K562 (cell line): ENCODE results near the gene ZNF787. TPM values are rescaled to one million over a fixed set of nuclear protein-coding genes. Genes with fewer than 3 reads are reported as not detected.
A peak's percentile ranks its signal among the peaks of the same experiment; 100 is the strongest.

ENCODE experiments used
- ATAC-seq: fragments of 200-7000 bp; cut with Tn5 transposase; 3 replicates; pipeline ENCODE4 v1.9.1; 2020; ENCODE audit warnings: moderate library complexity
- BruUV-seq: library from RNA; stranded (reverse); fragments of 400-500 nt; replicated peaks from 2 replicates; lab custom pipeline; 2021; lab: Mats Ljungman, UMichigan
- CTCF ChIA-PET: fragments of 300-600 bp; formaldehyde crosslinking; extraction: SDS; loops from one replicate; lab custom pipeline; 2021; ENCODE audit warnings: low intra/inter-chr PET ratio; lab: Yijun Ruan, JAX
- POLR2A ChIA-PET: fragments of 300-600, 350-650 bp; sonication (Branson Sonifier 250); formaldehyde crosslinking; extraction: SDS; loops from one replicate; lab custom pipeline; 2021; ENCODE audit warnings: antibody characterized with exemption, inconsistent platforms; lab: Yijun Ruan, JAX
- DNase-seq, 4 experiments: peaks; one replicate each; pipeline versions ENCODE4 v3.0.0 to v3.0.0-alpha.2; 2011 to 2018; ENCODE audit warnings: low spot score in 3 of 4, mixed read lengths in 3 of 4; ENCODE audit errors: extremely low read depth in 1 of 4
- FAIRE-seq: peaks from 2 replicates; lab custom pipeline; 2011; peaks lifted over from hg19 to GRCh38; lab: Jason Lieb, UNC
- H2AFZ ChIP-seq: 2 replicates; pipeline ENCODE4 v1.6.0; 2011; ENCODE audit warnings: low read depth, low read length, control low read depth, inconsistent platforms
- H3K27ac ChIP-seq: fragments of 200-600 bp; 3 replicates; pipeline ENCODE4 v1.8.0; 2011; ENCODE audit warnings: low read depth, mild to moderate bottlenecking, control low read depth, inconsistent platforms, low read length, moderate library complexity, mixed read lengths; ENCODE audit errors: extremely low read depth
- H3K27me3 ChIP-seq, 2 experiments: fragments of 300-600 bp in 1 of 2; 2 replicates in 1 of 2; 3 replicates in 1 of 2; pipeline versions ENCODE4 v1.6.0 to v1.8.0; 2011; ENCODE audit warnings: inconsistent platforms in 2 of 2, low read length in 2 of 2, mild to moderate bottlenecking in 1 of 2, mixed read lengths in 1 of 2, moderate library complexity in 1 of 2; ENCODE audit not compliant: control insufficient read depth in 2 of 2, insufficient read depth in 2 of 2
- H3K36me3 ChIP-seq: fragments of 300-600 bp; 3 replicates; pipeline ENCODE4 v1.8.0; 2011; ENCODE audit warnings: mild to moderate bottlenecking, low read length, inconsistent platforms; ENCODE audit not compliant: control insufficient read depth, insufficient read depth
- H3K4me1 ChIP-seq, 2 experiments: fragments of 200-600 bp in 1 of 2; replicated peaks in 1 of 2; 2 replicates in 1 of 2; 3 replicates in 1 of 2; pipeline versions ENCODE4 v1.5.1 to v1.8.0; 2011; ENCODE audit warnings: inconsistent platforms in 2 of 2, low read length in 2 of 2, mild to moderate bottlenecking in 1 of 2, mixed read lengths in 1 of 2, moderate library complexity in 1 of 2; ENCODE audit not compliant: control insufficient read depth in 2 of 2, insufficient read depth in 2 of 2
- H3K4me2 ChIP-seq: 2 replicates; pipeline ENCODE4 v1.6.1; 2011; ENCODE audit warnings: low read length, control low read depth, inconsistent platforms, mixed read lengths; ENCODE audit not compliant: insufficient read depth
- H3K4me3 ChIP-seq: fragments of 200-600 bp; sonication (generic), shearing (Covaris generic); 2 replicates; pipeline ENCODE4 v1.5.1; 2016; ENCODE audit warnings: control low read depth, inconsistent platforms
- H3K79me2 ChIP-seq: fragments of 200-600 bp; 3 replicates; pipeline ENCODE4 v1.8.0; 2011; ENCODE audit warnings: low read length, inconsistent platforms; ENCODE audit not compliant: control insufficient read depth, insufficient read depth
- H3K9ac ChIP-seq, 2 experiments: 2 replicates each; pipeline versions ENCODE4 v1.6.0 to v1.6.1; 2011; ENCODE audit warnings: low read depth in 2 of 2, low read length in 2 of 2, control low read depth in 1 of 2, inconsistent platforms in 1 of 2, mild to moderate bottlenecking in 1 of 2, mixed read lengths in 1 of 2; ENCODE audit not compliant: insufficient read depth in 1 of 2
- H3K9me1 ChIP-seq: one replicate; pipeline ENCODE4 v1.6.0; 2011; ENCODE audit warnings: inconsistent platforms, mild to moderate bottlenecking, low read length, moderate library complexity; ENCODE audit not compliant: control insufficient read depth, insufficient read depth
- H3K9me3 ChIP-seq: replicated peaks from 2 replicates; pipeline ENCODE4 v1.5.1; 2011; ENCODE audit warnings: low read depth, low read length, inconsistent platforms; ENCODE audit not compliant: control insufficient read depth, insufficient read depth
- H4K20me1 ChIP-seq: replicated peaks from 2 replicates; pipeline ENCODE4 v1.6.1; 2011; ENCODE audit warnings: low read length, inconsistent platforms, mixed read lengths; ENCODE audit not compliant: control insufficient read depth, insufficient read depth
- HDAC2 ChIP-seq: fragments of 450-650 bp; IDR thresholded peaks from 2 replicates; pipeline ENCODE4 v1.6.1; 2016; ENCODE audit warnings: mild to moderate bottlenecking
- MECOM ChIP-seq: fragments of 250-450 bp; sonication (Bioruptor Pico); IDR thresholded peaks from 2 replicates; pipeline ENCODE4 v1.8.0; 2022; ENCODE audit warnings: inconsistent platforms
- POLR2G ChIP-seq: fragments of 200-400 bp; formaldehyde crosslinking; IDR thresholded peaks from 2 replicates; pipeline ENCODE4 v1.6.1; 2017; ENCODE audit warnings: low read depth, mild to moderate bottlenecking, antibody characterized with exemption, low read length, moderate library complexity
- RBM22 ChIP-seq: fragments of 200-400 bp; formaldehyde crosslinking; IDR thresholded peaks from 2 replicates; pipeline ENCODE4 v1.6.1; 2018; ENCODE audit warnings: low read length, low read depth; ENCODE audit not compliant: poor library complexity, severe bottlenecking
- WGBS: fragments of 100-300 bp; shearing (Covaris generic); methylation state at CpG from one replicate; pipeline ENCODE4 v1.1.6; 2016; ENCODE audit warnings: low coverage, mixed read lengths; ENCODE audit not compliant: insufficient coverage; ENCODE audit errors: missing lambda C conversion rate; 5-methylcytosine and 5-hydroxymethylcytosine counted together
- in situ Hi-C: fragments of 300-500 bp; cut with MboI; formaldehyde crosslinking; loops from 4 replicates; pipeline ENCODE4 v1.15.0; 2018; ENCODE audit warnings: inconsistent platforms, mixed read lengths
- intact Hi-C: fragments of 100-400 bp; cut with micrococcal nuclease; formaldehyde crosslinking; loops from 2 replicates; pipeline ENCODE4 v1.14.2; 2022
- polyA plus RNA-seq, 8 experiments: library from polyadenylated mRNA; depleted of rRNA in 4 of 8; stranded (reverse) in 5 of 8; unstranded in 3 of 8; fragments of >200 nt; fragmentation: Nextera tagmentation in 2 of 8; fragmentation: Illumina TruSeq in 1 of 8; extraction: Ambion mirVana in 2 of 8; extraction: Trizol in 1 of 8; gene quantifications; 2 replicates each; pipeline versions ENCODE4 v1.2.1 to v1.2.3, GENCODE V29; 2011 to 2014; ENCODE audit warnings: inconsistent platforms in 1 of 8, missing spikeins in 1 of 8
- total RNA-seq, 7 experiments: library from RNA; depleted of rRNA in 6 of 7; stranded (reverse); fragments of >200 nt in 6 of 7; fragmentation: Illumina TruSeq in 2 of 7; extraction: Trizol in 2 of 7; gene quantifications; 2 replicates each; pipeline versions ENCODE4 v1.2.1 to v1.2.3, GENCODE V29; 2011 to 2021; ENCODE audit warnings: low replicate concordance in 1 of 7
- TF ChIP-seq, protein P1 (sequence below): fragments of 450-650 bp; IDR thresholded peaks from 2 replicates; pipeline ENCODE4 v1.7.1; 2018; ENCODE audit warnings: mild to moderate bottlenecking, low read depth; ENCODE audit not compliant: partially characterized antibody
- TF ChIP-seq, protein P2 (sequence below): fragments of 250-450 bp; sonication (Bioruptor Pico); IDR thresholded peaks from 2 replicates; pipeline ENCODE4 v1.9.0; 2021; ENCODE audit warnings: mild to moderate bottlenecking, inconsistent platforms

ZNF787 gene
- total and polyA plus RNA-seq, 9 of the 15 experiments (the other 6 are each of a cell fraction or from before 2014, with no cell fraction given): 0.45 to 77.6 (median 7.3) TPM

DNA sequence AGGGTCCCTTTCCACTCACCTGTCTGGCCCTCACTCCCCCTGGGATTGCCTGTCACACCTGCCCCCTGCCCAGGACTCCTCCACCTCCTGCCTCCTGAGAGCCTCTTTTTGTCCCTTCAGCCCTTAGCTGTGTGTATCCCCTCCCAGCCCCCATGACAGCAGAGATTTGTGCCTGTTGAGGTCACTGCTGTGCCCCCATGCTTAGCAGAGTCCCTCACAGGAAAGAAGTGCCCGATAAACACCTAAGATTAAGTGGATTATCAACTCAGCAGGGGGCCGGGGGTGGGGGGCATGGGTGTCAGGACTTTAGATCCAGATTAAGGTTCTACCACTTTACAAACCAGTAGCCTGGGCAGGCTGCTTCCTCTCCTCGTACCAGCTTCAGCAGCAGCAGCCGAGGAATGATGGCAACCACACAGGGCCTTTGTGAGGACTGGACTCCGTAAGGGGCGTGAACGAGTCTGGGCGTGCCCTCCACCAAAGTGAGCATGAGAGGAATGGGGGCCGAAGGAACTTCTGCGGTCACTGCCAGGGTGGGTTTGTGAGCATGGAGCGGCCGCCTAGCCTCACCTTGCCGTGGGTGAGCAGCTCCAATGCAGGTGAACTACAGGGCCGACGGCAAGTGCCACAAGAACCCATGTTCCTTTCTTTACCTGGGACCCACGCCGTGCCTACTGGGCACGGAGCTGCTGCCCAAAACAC is 36.1 kb downstream of the ZNF787 start:
- intact Hi-C loops: no loop called here
- ChIA-PET CTCF (interaction anchor here (0.5 kb wide), 1 partner anchor 1124 kb away, joined by 3 read pairs; no protein-coding TSS in a partner anchor), POLR2A (interaction anchor here (0.8 to 1.5 kb wide), 6 partner anchors 9 to 248 kb away, joined by 3 to 6 read pairs (median 4); no protein-coding TSS in a partner anchor)
- H3K4me1 ChIP-seq: peaks cover 8 to 28% of the 10 kb centered on the region in 2 experiments; a peak in 4 of 5 replicates
- no TSS peak for BruUV-seq
- in situ Hi-C loops: no loop called here
- H2AFZ ChIP-seq: no peak overlapping the region
- H3K27me3 ChIP-seq: no peaks in the 10 kb centered on the region
- FAIRE-seq (no peak), ATAC-seq (no peak), DNase-seq (no peak)
- no peak overlapping the region for H3K27ac ChIP-seq
- H3K9me1 ChIP-seq: peaks cover 3% of the 10 kb centered on the region
- no peak overlapping the region for H3K4me3 ChIP-seq
- peaks cover 8% of the 10 kb centered on the region for H3K79me2 ChIP-seq
- H3K9me3 ChIP-seq: no peaks in the 10 kb centered on the region
- H3K36me3 ChIP-seq: peaks cover 23% of the 10 kb centered on the region; the same call in 2 of the 3 replicates
- no peak overlapping the region for H3K9ac ChIP-seq
- WGBS: 83% methylated on average over 16 of the region's 18 CpGs
- H3K4me2 ChIP-seq: no peak overlapping the region
- H4K20me1 ChIP-seq: peaks cover 11% of the 10 kb centered on the region
- TF ChIP-seq, protein P1, sequence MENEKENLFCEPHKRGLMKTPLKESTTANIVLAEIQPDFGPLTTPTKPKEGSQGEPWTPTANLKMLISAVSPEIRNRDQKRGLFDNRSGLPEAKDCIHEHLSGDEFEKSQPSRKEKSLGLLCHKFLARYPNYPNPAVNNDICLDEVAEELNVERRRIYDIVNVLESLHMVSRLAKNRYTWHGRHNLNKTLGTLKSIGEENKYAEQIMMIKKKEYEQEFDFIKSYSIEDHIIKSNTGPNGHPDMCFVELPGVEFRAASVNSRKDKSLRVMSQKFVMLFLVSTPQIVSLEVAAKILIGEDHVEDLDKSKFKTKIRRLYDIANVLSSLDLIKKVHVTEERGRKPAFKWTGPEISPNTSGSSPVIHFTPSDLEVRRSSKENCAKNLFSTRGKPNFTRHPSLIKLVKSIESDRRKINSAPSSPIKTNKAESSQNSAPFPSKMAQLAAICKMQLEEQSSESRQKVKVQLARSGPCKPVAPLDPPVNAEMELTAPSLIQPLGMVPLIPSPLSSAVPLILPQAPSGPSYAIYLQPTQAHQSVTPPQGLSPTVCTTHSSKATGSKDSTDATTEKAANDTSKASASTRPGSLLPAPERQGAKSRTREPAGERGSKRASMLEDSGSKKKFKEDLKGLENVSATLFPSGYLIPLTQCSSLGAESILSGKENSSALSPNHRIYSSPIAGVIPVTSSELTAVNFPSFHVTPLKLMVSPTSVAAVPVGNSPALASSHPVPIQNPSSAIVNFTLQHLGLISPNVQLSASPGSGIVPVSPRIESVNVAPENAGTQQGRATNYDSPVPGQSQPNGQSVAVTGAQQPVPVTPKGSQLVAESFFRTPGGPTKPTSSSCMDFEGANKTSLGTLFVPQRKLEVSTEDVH: no peak
- TF ChIP-seq MECOM (CRISPR knock-in tag) (no peak), HDAC2 (no peak), RBM22 (peak; percentile 77), POLR2G (peak; percentile 66)
- TF ChIP-seq, protein P2, sequence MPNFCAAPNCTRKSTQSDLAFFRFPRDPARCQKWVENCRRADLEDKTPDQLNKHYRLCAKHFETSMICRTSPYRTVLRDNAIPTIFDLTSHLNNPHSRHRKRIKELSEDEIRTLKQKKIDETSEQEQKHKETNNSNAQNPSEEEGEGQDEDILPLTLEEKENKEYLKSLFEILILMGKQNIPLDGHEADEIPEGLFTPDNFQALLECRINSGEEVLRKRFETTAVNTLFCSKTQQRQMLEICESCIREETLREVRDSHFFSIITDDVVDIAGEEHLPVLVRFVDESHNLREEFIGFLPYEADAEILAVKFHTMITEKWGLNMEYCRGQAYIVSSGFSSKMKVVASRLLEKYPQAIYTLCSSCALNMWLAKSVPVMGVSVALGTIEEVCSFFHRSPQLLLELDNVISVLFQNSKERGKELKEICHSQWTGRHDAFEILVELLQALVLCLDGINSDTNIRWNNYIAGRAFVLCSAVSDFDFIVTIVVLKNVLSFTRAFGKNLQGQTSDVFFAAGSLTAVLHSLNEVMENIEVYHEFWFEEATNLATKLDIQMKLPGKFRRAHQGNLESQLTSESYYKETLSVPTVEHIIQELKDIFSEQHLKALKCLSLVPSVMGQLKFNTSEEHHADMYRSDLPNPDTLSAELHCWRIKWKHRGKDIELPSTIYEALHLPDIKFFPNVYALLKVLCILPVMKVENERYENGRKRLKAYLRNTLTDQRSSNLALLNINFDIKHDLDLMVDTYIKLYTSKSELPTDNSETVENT: no peak
